DND-41 (cell line): Measurements from ENCODE around the gene TBC1D32.
"Not testable (repeated sequence)": the region's sequence is repeated elsewhere in the genome, so short reads cannot be mapped to it uniquely, and the experiment has no call there.

ENCODE experiments used
- ATAC-seq: fragments of 200-7000 bp; cut with Tn5 transposase; 3 replicates; pipeline ENCODE4 v1.9.1; 2021; ENCODE audit warnings: low read depth; ENCODE audit not compliant: insufficient read depth
- DNase-seq: peaks from one replicate; pipeline ENCODE4 v3.0.0-alpha.2; 2020
- H2AFZ ChIP-seq: 2 replicates; pipeline ENCODE4 v1.6.0; 2012; ENCODE audit warnings: low read depth, low read length
- H3K27ac ChIP-seq: 2 replicates; pipeline ENCODE4 v1.5.1; 2012; ENCODE audit warnings: low read length, inconsistent platforms
- H3K27me3 ChIP-seq: fragments of 200-600 bp; sonication (generic); 2 replicates; pipeline ENCODE4 v1.6.0; 2012; ENCODE audit warnings: low read length, mild to moderate bottlenecking, inconsistent platforms; ENCODE audit not compliant: insufficient read depth, poor library complexity
- H3K36me3 ChIP-seq: 2 replicates; pipeline ENCODE4 v1.5.1; 2012; ENCODE audit warnings: low read length, inconsistent platforms; ENCODE audit not compliant: insufficient read depth
- H3K4me1 ChIP-seq: 2 replicates; pipeline ENCODE4 v1.5.1; 2012; ENCODE audit warnings: mild to moderate bottlenecking, low read length; ENCODE audit not compliant: insufficient read depth
- H3K4me2 ChIP-seq: 2 replicates; pipeline ENCODE4 v1.6.0; 2012; ENCODE audit warnings: mild to moderate bottlenecking, moderate library complexity, low read length, inconsistent platforms; ENCODE audit not compliant: insufficient read depth
- H3K4me3 ChIP-seq, 2 experiments: fragments of 200-600 bp in 1 of 2; shearing (Covaris generic) in 1 of 2; 2 replicates each; pipeline ENCODE4 v1.5.1; 2012 to 2016; ENCODE audit warnings: inconsistent platforms in 2 of 2, low read length in 2 of 2, mild to moderate bottlenecking in 2 of 2, low read depth in 1 of 2, moderate library complexity in 1 of 2
- H3K79me2 ChIP-seq: 2 replicates; pipeline ENCODE4 v1.6.0; 2012; ENCODE audit warnings: low read length, inconsistent platforms; ENCODE audit not compliant: insufficient read depth
- H3K9ac ChIP-seq: 2 replicates; pipeline ENCODE4 v1.6.0; 2012; ENCODE audit warnings: low read depth, mild to moderate bottlenecking, inconsistent platforms, low read length, moderate library complexity
- H3K9me3 ChIP-seq: 2 replicates; pipeline ENCODE4 v1.5.1; 2012; ENCODE audit warnings: low read length, moderate library complexity, mild to moderate bottlenecking, inconsistent platforms; ENCODE audit not compliant: insufficient read depth, severe bottlenecking
- H4K20me1 ChIP-seq: 2 replicates; pipeline ENCODE4 v1.6.0; 2012; ENCODE audit warnings: low read length; ENCODE audit not compliant: insufficient read depth
- CTCF ChIP-seq: IDR thresholded peaks from 2 replicates; pipeline ENCODE4 v1.5.1; 2012; ENCODE audit warnings: borderline replicate concordance, low read length, moderate library complexity, mild to moderate bottlenecking; ENCODE audit not compliant: poor library complexity, severe bottlenecking; ENCODE audit errors: extremely low read depth
- EZH2 ChIP-seq: IDR thresholded peaks from 3 replicates; pipeline ENCODE4 v1.6.1; 2012; ENCODE audit warnings: borderline replicate concordance, low read depth, mild to moderate bottlenecking, moderate library complexity, low read length, inconsistent platforms; ENCODE audit not compliant: severe bottlenecking

TBC1D32 gene

DNA sequence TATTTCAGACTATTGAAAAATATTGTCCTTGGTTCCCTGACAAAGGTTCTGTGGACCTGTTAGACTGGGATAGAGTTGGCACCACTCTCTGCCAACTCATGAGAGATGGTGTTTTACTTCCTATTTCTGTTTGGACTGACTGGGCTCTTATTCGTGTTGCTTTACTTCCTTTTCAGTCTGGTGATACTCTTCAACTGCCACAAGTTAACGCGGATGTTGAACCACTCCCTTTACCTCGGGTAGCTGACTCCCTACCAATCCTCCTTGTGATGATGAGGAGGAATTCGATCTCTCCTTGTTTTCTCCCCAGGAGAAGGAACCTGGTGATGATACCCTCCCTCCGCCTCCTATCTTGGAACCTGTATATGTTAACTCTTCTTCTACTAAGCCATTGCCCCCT is 291.1 kb downstream of the TBC1D32 start:
- not testable (repeated sequence) for H3K36me3 ChIP-seq, DNase-seq, H3K4me1 ChIP-seq, H3K27ac ChIP-seq, H3K9me3 ChIP-seq, H2AFZ ChIP-seq, H3K9ac ChIP-seq, H3K4me2 ChIP-seq, H3K79me2 ChIP-seq, H3K4me3 ChIP-seq, H3K27me3 ChIP-seq, ATAC-seq, H4K20me1 ChIP-seq

GRCh38 chr6:121042766-121043165 is 291.5 kb downstream of the TBC1D32 start:
- Histone ChIP-seq H3K36me3 (no peaks in the 10 kb centered on the region), H3K4me3 (no peak overlapping the region), H3K27me3 (no peaks in the 10 kb centered on the region), H3K4me2 (no peak overlapping the region), H3K9ac (no peak overlapping the region), H3K4me1 (no peaks in the 10 kb centered on the region), H2AFZ (no peak overlapping the region), H3K27ac (no peak overlapping the region), H3K79me2 (no peaks in the 10 kb centered on the region), H4K20me1 (no peaks in the 10 kb centered on the region), H3K9me3 (no peaks in the 10 kb centered on the region)
- ATAC-seq (no peak), DNase-seq (no peak)
- TF ChIP-seq EZH2 (no peak), CTCF (no peak)

DNA sequence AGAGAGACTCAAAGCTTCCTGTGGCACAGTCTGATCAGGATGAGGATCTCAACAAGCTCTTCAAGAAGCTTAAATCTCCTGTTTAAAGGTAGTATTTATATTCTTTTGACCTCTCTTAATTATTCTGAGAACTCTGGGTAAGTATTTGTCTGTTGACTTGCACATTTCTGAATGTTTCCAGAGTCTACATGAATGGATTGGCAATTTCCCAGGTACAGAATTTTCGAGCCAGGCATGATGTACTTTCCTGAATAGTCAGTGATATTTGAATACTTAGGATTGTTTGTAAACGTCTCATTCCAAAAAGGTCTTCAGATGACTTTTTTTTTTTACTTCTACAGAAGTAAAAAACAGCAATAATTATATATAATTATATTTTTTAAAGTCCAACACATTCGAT is 293.4 kb downstream of the TBC1D32 start:
- no peaks in the 10 kb centered on the region for H3K79me2 ChIP-seq
- no peaks in the 10 kb centered on the region for H3K36me3 ChIP-seq
- no peak overlapping the region for H3K9ac ChIP-seq
- TF ChIP-seq CTCF: no peak
- TF ChIP-seq EZH2: no peak
- H3K4me2 ChIP-seq: no peak overlapping the region
- H3K4me1 ChIP-seq: no peaks in the 10 kb centered on the region
- H3K4me3 ChIP-seq: no peak overlapping the region
- ATAC-seq (no peak), DNase-seq (no peak)
- H3K9me3 ChIP-seq: no peaks in the 10 kb centered on the region
- no peak overlapping the region for H2AFZ ChIP-seq
- no peaks in the 10 kb centered on the region for H4K20me1 ChIP-seq
- no peaks in the 10 kb centered on the region for H3K27me3 ChIP-seq
- H3K27ac ChIP-seq: no peak overlapping the region

DNA sequence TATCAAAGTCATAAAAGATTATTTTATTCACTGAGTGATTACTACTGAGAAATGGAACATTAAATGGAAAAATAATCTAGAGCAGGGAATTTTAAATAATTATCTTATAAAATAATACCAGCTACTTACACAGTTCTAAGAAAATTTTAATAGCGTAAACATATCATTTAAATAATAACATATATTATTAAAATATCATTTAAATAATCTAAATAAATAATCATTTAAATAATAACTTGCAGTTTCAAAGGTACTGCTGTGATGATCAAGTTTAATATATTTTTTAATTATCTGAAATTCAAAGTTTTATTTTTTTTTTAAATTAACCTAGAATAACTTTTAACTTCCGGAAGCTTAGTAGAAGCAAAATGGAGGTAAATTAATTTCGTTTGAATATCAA is 301.2 kb downstream of the TBC1D32 start:
- Histone ChIP-seq H3K4me1 (no peaks in the 10 kb centered on the region), H3K9ac (no peak overlapping the region), H3K27me3 (no peaks in the 10 kb centered on the region), H4K20me1 (no peaks in the 10 kb centered on the region), H3K36me3 (no peaks in the 10 kb centered on the region), H2AFZ (no peak overlapping the region), H3K79me2 (no peaks in the 10 kb centered on the region), H3K27ac (no peak overlapping the region), H3K4me3 (no peak overlapping the region), H3K4me2 (no peak overlapping the region), H3K9me3 (no peaks in the 10 kb centered on the region)
- DNase-seq (no peak), ATAC-seq (no peak)
- TF ChIP-seq EZH2 (no peak), CTCF (no peak)
